Measurements from ENCODE around the gene SZRD1.

GRCh38 chr1:16340673-16341072 is 26.4 kb upstream of the SZRD1 start:
- TF ChIP-seq CTCF (IDR thresholded peaks at IDR 0.05) (no peak), POLR2A (IDR thresholded peaks at IDR 0.05) (no peak)
